Prostate gland (tissue), 2 donors: ENCODE results near the gene AVPI1. TPM values are rescaled to one million over a fixed set of nuclear protein-coding genes. Genes with fewer than 3 reads are reported as not detected.
"Not testable (repeated sequence)": the region's sequence is repeated elsewhere in the genome, so short reads cannot be mapped to it uniquely, and the experiment has no call there.

Experiments
- DNase-seq: peaks from one replicate; pipeline ENCODE4 v3.0.0-alpha.2; 2019; ENCODE audit warnings: low spot score
- H3K27ac ChIP-seq, 2 donors: fragments of 200-600 bp; sonication (generic); 2 replicates each; pipeline ENCODE4 v1.5.1; 2017 to 2019
- H3K27me3 ChIP-seq: fragments of 200-600 bp; sonication (generic); replicated peaks from 2 replicates; pipeline ENCODE4 v1.5.1; 2019; ENCODE audit not compliant: insufficient read depth
- H3K36me3 ChIP-seq, 2 donors: fragments of 200-600 bp; sonication (generic); 1 replicate in 1 of 2; 2 replicates in 1 of 2; pipeline versions ENCODE4 v1.5.1 to v1.8.1; 2017 to 2019
- H3K4me1 ChIP-seq: fragments of 200-600 bp; sonication (generic); replicated peaks from 2 replicates; pipeline ENCODE4 v1.5.1; 2019
- H3K4me3 ChIP-seq, 2 donors: fragments of 200-600 bp; sonication (generic); 2 replicates each; pipeline ENCODE4 v1.5.1; 2017 to 2019
- H3K9me3 ChIP-seq: fragments of 200-600 bp; sonication (generic); 2 replicates; pipeline ENCODE4 v1.5.1; 2017
- CTCF ChIP-seq, 4 experiments: fragments of 200-600 bp in 2 of 4; fragments of 450-650 bp in 2 of 4; sonication (generic) in 2 of 4; IDR thresholded peaks; 1 replicate in 3 of 4; 2 replicates in 1 of 4; pipeline ENCODE4 v1.5.1; 2016 to 2019; ENCODE audit warnings: antibody characterized with exemption in 4 of 4, mild to moderate bottlenecking in 2 of 4, moderate library complexity in 2 of 4
- POLR2A ChIP-seq: fragments of 450-650 bp; IDR thresholded peaks from one replicate; pipeline ENCODE4 v1.6.1; 2016; ENCODE audit warnings: antibody characterized with exemption, mild to moderate bottlenecking
- POLR2AphosphoS5 ChIP-seq: sonication (generic); formaldehyde crosslinking; IDR thresholded peaks from one replicate; pipeline ENCODE4 v1.6.1; 2017; ENCODE audit warnings: antibody characterized with exemption
- WGBS: methylation state at CpG from one replicate; pipeline ENCODE4 v1.1.5; 2018; 5-methylcytosine and 5-hydroxymethylcytosine counted together
- intact Hi-C: fragments of 100-400 bp; cut with DNase I; formaldehyde crosslinking; loops from one replicate; pipeline ENCODE4 v1.14.2; 2022
- total RNA-seq, 2 donors: library from RNA; depleted of rRNA; stranded (reverse); fragments of >200 nt; gene quantifications; one replicate each; pipeline ENCODE4 v1.1.0, GENCODE V29; 2016

AVPI1 gene
- total RNA-seq, 2 donors from 2014 or later = 17.0 to 28.6 TPM

DNA sequence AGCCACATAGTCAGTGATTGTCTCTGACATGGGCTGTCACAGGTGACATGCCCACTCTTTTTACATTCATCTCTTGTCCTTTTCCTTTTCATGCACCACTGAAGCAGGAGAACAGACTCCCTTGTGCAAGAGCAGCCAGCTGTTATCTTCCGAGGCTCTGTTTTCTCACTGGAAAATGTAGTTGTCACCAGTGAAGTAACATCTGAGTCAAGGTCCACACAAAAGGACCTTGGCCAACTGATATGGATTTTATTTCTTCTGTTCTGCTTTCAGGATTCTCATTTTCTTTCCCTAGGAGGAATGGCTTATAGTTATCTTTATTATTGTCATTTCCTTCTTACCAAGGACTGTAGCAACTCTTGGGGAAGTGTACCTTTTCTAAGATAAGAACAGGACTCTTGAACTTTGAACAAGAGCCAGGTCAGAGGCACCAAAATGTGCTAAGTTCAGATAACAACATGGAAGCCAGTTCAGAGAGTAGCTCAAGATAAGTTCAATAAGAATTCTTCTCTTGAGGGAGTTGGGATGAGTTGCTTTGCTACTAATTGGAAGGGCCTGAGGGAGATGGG, 22.7 kb downstream of the AVPI1 start:
- Histone ChIP-seq H3K27ac (no peak overlapping the region), H3K36me3 (no peaks in the 10 kb centered on the region), H3K4me1 (no peaks in the 10 kb centered on the region), H3K9me3 (no peaks in the 10 kb centered on the region), H3K4me3 (no peak overlapping the region), H3K27me3 (no peaks in the 10 kb centered on the region)
- no peak for DNase-seq
- TF ChIP-seq POLR2A (no peak), POLR2AphosphoS5 (no peak), CTCF (IDR thresholded peaks at IDR 0.05) (no peak)
- intact Hi-C loops = no loop called here
- WGBS = 100% methylated on average over 1 of the region's 1 CpG

GRCh38 chr10:97659589-97659988, 27.5 kb downstream of the AVPI1 start:
- H3K4me1 ChIP-seq = no peaks in the 10 kb centered on the region
- H3K27ac ChIP-seq = no peak overlapping the region
- no peak overlapping the region for H3K4me3 ChIP-seq
- H3K27me3 ChIP-seq = no peaks in the 10 kb centered on the region
- no peak for TF ChIP-seq CTCF (IDR thresholded peaks at IDR 0.05)
- no peak for TF ChIP-seq POLR2AphosphoS5
- no peak for TF ChIP-seq POLR2A
- no peak for DNase-seq
- intact Hi-C loops = no loop called here
- H3K9me3 ChIP-seq = no peaks in the 10 kb centered on the region
- WGBS = 68% methylated on average over 1 of the region's 1 CpG
- peaks cover 0 to 10% of the 10 kb centered on the region in 2 donors for H3K36me3 ChIP-seq

- TF ChIP-seq CTCF (IDR thresholded peaks at IDR 0.05) (no peak), POLR2AphosphoS5 (no peak), POLR2A (no peak)
- Histone ChIP-seq H3K4me3 (no peak overlapping the region), H3K9me3 (no peaks in the 10 kb centered on the region), H3K27me3 (no peaks in the 10 kb centered on the region), H3K27ac (no peak overlapping the region), H3K36me3 (peaks cover 0 to 10% of the 10 kb centered on the region in 2 donors), H3K4me1 (no peaks in the 10 kb centered on the region)
- intact Hi-C loops = no loop called here
- WGBS = 94% methylated on average over 5 of the region's 5 CpGs
- DNase-seq = no peak
Measured at GRCh38 chr10:97656777-97657176, 30.3 kb downstream of the AVPI1 start.

- no peak for DNase-seq
- TF ChIP-seq POLR2A = no peak
- TF ChIP-seq POLR2AphosphoS5 = no peak
- no peak for TF ChIP-seq CTCF (IDR thresholded peaks at IDR 0.05)
- intact Hi-C loops = no loop called here
- WGBS = 68% methylated on average over 3 of the region's 3 CpGs
- Histone ChIP-seq H3K4me3 (no peak overlapping the region), H3K9me3 (no peaks in the 10 kb centered on the region), H3K27ac (no peak overlapping the region), H3K36me3 (peaks cover 0 to 8% of the 10 kb centered on the region in 2 donors), H3K27me3 (no peaks in the 10 kb centered on the region), H3K4me1 (no peaks in the 10 kb centered on the region)
Measured at GRCh38 chr10:97651773-97652172, 35.3 kb downstream of the AVPI1 start.

GRCh38 chr10:97650726-97651125, 36.3 kb downstream of the AVPI1 start:
- H3K36me3 ChIP-seq = no peaks in the 10 kb centered on the region
- TF ChIP-seq CTCF (IDR thresholded peaks at IDR 0.05) (no peak), POLR2A (no peak), POLR2AphosphoS5 (no peak)
- intact Hi-C loops = no loop called here
- no peak overlapping the region for H3K4me3 ChIP-seq
- H3K4me1 ChIP-seq = no peaks in the 10 kb centered on the region
- H3K27ac ChIP-seq = no peak overlapping the region
- H3K9me3 ChIP-seq = no peaks in the 10 kb centered on the region
- DNase-seq = no peak
- WGBS = 86% methylated on average over 3 of the region's 3 CpGs
- no peaks in the 10 kb centered on the region for H3K27me3 ChIP-seq

GRCh38 chr10:97649405-97649750, 37.7 kb downstream of the AVPI1 start:
- H3K27me3 ChIP-seq, intact Hi-C loops, DNase-seq, H3K9me3 ChIP-seq, H3K4me3 ChIP-seq, H3K4me1 ChIP-seq, H3K36me3 ChIP-seq, H3K27ac ChIP-seq: not testable (repeated sequence)
- 93% methylated on average over 4 of the region's 4 CpGs for WGBS
